ENCODE data around the gene PTPRK.

Gene PTPRK

GRCh38 chr6:128070406-128070805, 450.0 kb downstream of the PTPRK start:
- no peak overlapping the region for H3K27ac ChIP-seq

DNA sequence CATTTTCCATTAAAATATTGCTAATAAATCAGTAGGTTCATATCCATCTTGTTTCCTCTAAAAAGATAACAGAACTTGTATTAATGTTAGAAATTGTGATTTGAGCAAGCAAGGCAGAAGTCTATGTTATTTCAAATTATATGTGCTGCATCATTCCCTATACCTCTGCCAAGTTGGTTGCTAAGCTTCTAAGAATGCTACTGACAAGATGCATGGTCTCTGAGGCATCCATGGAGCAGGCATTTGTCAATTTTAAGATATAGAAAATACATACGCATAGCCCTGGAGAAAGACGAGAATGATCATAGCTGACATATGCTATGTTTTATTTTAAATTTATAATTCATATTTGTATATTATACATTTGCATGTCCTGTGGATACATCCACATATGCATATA, 451.2 kb downstream of the PTPRK start:
- Histone ChIP-seq H3K4me3 (no peak overlapping the region), H3K27ac (no peak overlapping the region)

More at GRCh38 chr6:128070406-128070805, 450.0 kb downstream of the PTPRK start:
- no peak overlapping the region for H3K4me3 ChIP-seq

- no peak overlapping the region for H3K27ac ChIP-seq
- H3K4me3 ChIP-seq, result no peak overlapping the region
These were observed 452.3 kb downstream of the PTPRK start for GRCh38 chr6:128068119-128068479.

- Histone ChIP-seq H3K27ac (no peak overlapping the region), H3K4me3 (no peak overlapping the region)
These were observed 452.8 kb downstream of the PTPRK start for GRCh38 chr6:128067446-128068118.

GRCh38 chr6:128065072-128065471, 455.3 kb downstream of the PTPRK start:
- no peak overlapping the region for H3K27ac ChIP-seq
- H3K4me3 ChIP-seq, result no peak overlapping the region

- Histone ChIP-seq H3K4me3 (no peak overlapping the region), H3K27ac (no peak overlapping the region)
These were observed 455.9 kb downstream of the PTPRK start for GRCh38 chr6:128064540-128064895.

- Histone ChIP-seq H3K4me3 (no peak overlapping the region), H3K27ac (no peak overlapping the region)
These were observed 456.4 kb downstream of the PTPRK start for GRCh38 chr6:128063850-128064539.

GRCh38 chr6:128062882-128063603, 457.4 kb downstream of the PTPRK start:
- Histone ChIP-seq H3K27ac (no peak overlapping the region), H3K4me3 (no peak overlapping the region)

DNA sequence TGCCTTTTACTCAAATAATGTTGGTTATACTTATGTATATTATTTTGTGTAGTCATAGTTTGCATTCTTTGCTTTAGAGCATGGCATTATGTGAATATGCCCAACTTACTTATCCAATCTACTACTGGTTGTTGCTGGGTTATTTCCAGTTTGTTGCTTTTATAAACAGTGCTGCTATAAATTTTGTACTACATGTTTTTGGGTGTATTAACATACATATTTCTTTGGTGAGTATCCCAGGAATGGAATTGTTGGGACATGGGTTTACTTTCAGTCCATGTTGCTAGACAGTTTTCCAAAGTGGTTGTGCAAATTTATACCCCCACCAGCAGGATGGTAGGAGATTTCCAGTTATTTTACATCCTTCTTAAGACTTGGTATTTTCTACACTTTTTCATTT, 462.5 kb downstream of the PTPRK start:
- no peak overlapping the region for H3K27ac ChIP-seq

DNA sequence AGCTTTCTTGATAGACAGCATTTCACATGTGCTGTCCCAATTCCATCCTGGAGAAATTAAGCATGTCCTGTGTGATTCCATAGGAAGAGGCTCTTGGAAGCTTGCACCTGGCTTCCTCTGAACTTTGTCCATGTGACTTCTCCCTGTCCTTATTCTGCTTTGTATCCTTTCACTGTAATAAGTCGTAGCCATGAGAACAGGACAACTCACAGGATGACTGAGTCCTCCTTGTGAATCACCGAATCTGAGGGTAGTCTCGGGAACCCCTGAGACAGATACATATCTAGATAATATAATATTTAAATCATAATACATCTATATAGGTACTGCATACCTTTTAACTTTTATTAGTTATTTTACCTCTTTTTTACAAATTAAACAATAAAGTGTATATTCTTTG, 462.9 kb downstream of the PTPRK start:
- no peak overlapping the region for H3K4me3 ChIP-seq
- no peak overlapping the region for H3K27ac ChIP-seq

More for the DNA sequence above, 462.5 kb downstream of the PTPRK start:
- no peak overlapping the region for H3K4me3 ChIP-seq

GRCh38 chr6:128053109-128053508, 467.3 kb downstream of the PTPRK start:
- no peak overlapping the region for H3K4me3 ChIP-seq
- H3K27ac ChIP-seq, result no peak overlapping the region

- Histone ChIP-seq H3K27ac (no peak overlapping the region), H3K4me3 (no peak overlapping the region)
These were observed 472.4 kb downstream of the PTPRK start for GRCh38 chr6:128047989-128048388.

- Histone ChIP-seq H3K4me3 (no peak overlapping the region), H3K27ac (no peak overlapping the region)
These were observed 474.4 kb downstream of the PTPRK start for GRCh38 chr6:128046033-128046432.

GRCh38 chr6:128039543-128039942, 480.9 kb downstream of the PTPRK start:
- no peak overlapping the region for H3K27ac ChIP-seq
- H3K4me3 ChIP-seq, result no peak overlapping the region

- H3K27ac ChIP-seq, result no peak overlapping the region
- H3K4me3 ChIP-seq, result no peak overlapping the region
These were observed 483.4 kb downstream of the PTPRK start for GRCh38 chr6:128036808-128037570.

GRCh38 chr6:128033156-128033555, 487.2 kb downstream of the PTPRK start:
- Histone ChIP-seq H3K4me3 (no peak overlapping the region), H3K27ac (no peak overlapping the region)

DNA sequence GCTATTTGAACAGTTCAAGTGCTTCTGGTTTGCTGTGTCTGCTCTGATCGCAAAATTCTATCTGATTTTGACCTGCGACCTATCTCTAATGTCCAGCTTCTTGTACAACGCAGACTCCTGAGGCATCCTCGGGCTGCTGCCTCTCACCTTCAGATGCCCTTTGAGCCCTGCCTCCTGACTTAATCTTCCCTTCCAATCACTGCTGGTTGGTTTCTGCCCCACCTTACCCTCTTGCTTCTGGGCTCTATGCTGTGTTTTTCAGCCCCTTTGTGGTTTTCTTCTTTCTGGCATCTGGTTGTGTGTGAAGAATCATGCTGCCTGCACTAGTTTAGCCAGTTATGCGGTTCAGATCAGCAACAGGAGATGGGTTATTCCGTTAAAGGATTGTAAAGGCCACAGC, 488.4 kb downstream of the PTPRK start:
- H3K4me3 ChIP-seq, result no peak overlapping the region
- no peak overlapping the region for H3K27ac ChIP-seq

DNA sequence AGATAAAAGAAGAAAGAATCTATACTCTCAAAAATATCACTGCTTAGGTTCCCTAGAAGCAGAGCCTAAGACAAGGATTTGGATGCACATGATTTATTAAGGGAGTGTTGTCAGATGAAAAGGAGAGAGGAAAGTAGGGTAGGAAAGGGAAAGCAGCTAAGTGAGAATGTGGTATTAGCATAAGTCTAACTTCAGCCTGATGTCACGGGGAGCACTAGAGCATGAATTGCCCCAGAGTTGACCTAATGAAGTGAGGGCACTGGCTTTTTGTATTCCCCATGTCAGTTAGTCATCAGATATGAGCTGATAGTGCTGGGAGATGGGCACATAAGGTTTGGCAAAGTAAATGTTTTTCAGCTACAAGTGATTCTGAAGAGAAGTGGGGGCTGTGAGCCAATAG, 490.6 kb downstream of the PTPRK start:
- H3K4me3 ChIP-seq, result no peak overlapping the region

GRCh38 chr6:128028183-128028582, 492.2 kb downstream of the PTPRK start:
- Histone ChIP-seq H3K4me3 (no peak overlapping the region), H3K27ac (no peak overlapping the region)

More for the DNA sequence above, 490.6 kb downstream of the PTPRK start:
- H3K27ac ChIP-seq, result no peak overlapping the region

DNA sequence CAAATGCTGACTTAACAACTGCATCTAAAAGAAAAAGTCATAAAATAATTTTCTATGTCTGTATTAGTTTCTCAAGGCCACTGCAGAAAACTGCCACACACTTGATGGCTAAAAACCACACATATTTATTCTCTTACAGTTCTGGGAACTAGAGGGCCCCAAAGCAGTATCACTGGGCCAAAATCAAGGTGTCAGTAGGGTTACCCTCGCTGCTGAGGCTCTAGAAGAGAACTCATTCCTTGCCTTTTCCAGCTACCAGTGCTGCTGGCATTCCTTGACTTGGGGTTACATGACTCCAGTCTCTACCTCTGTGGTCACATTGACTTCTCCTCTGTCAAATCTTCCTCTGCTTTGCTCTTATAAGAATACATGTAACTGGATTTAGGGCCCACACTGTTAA, 494.9 kb downstream of the PTPRK start:
- Histone ChIP-seq H3K27ac (no peak overlapping the region), H3K4me3 (no peak overlapping the region)

Data from skin epidermis (tissue), 12 donors.